SK-N-SH treated with all-trans-retinoic acid at 6 μM for 48 hours (cell line): ENCODE data around the gene RAET1E.
"Not testable (repeated sequence)": the region's sequence is repeated elsewhere in the genome, so short reads cannot be mapped to it uniquely, and the experiment has no call there.

Experiments
- ATAC-seq: fragments of 200-7000 bp; cut with Tn5 transposase; 3 replicates; pipeline ENCODE4 v1.9.1; 2020; ENCODE audit warnings: mild to moderate bottlenecking, moderate library complexity
- ARNTL ChIP-seq: fragments of 450-650 bp; formaldehyde crosslinking; IDR thresholded peaks from 2 replicates; pipeline ENCODE4 v1.5.0; 2020; ENCODE audit warnings: low read depth, mild to moderate bottlenecking, moderate library complexity, borderline replicate concordance
- BACH2 ChIP-seq: fragments of 250-450 bp; sonication (Bioruptor Pico); IDR thresholded peaks from 2 replicates; pipeline ENCODE4 v1.9.0; 2021; ENCODE audit warnings: mild to moderate bottlenecking, borderline replicate concordance
- CSDC2 ChIP-seq: fragments of 250-450 bp; sonication (Bioruptor Pico); IDR thresholded peaks from 2 replicates; pipeline ENCODE4 v1.5.0; 2020; ENCODE audit warnings: mild to moderate bottlenecking, moderate library complexity
- ESRRG ChIP-seq: fragments of 250-450 bp; sonication (Bioruptor Pico); IDR thresholded peaks from 2 replicates; pipeline ENCODE4 v1.6.1; 2021; ENCODE audit warnings: mild to moderate bottlenecking
- GLIS3 ChIP-seq: fragments of 250-450 bp; sonication (Bioruptor Pico); IDR thresholded peaks from 2 replicates; pipeline ENCODE4 v1.5.0; 2020; ENCODE audit warnings: mild to moderate bottlenecking, moderate library complexity
- ISL1 ChIP-seq: fragments of 250-450 bp; sonication (Bioruptor Pico); IDR thresholded peaks from 2 replicates; pipeline ENCODE4 v2.1.2; 2022; ENCODE audit warnings: mild to moderate bottlenecking, moderate library complexity
- OSR1 ChIP-seq: fragments of 250-450 bp; sonication (Bioruptor Pico); IDR thresholded peaks from 2 replicates; pipeline ENCODE4 v1.8.0; 2022; ENCODE audit warnings: moderate library complexity, mild to moderate bottlenecking, inconsistent platforms
- PPARA ChIP-seq: fragments of 250-450 bp; sonication (Bioruptor Pico); IDR thresholded peaks from 2 replicates; pipeline ENCODE4 v1.5.0; 2020; ENCODE audit warnings: mild to moderate bottlenecking, borderline replicate concordance
- RARB ChIP-seq: fragments of 250-450 bp; sonication (Bioruptor Pico); IDR thresholded peaks from 2 replicates; pipeline ENCODE4 v1.8.0; 2021; ENCODE audit warnings: mild to moderate bottlenecking, moderate library complexity
- SNAI2 ChIP-seq: fragments of 250-450 bp; sonication (Bioruptor Pico); IDR thresholded peaks from 2 replicates; pipeline ENCODE4 v1.5.0; 2020; ENCODE audit warnings: mild to moderate bottlenecking, moderate library complexity
- TCF4 ChIP-seq: fragments of 250-450 bp; sonication (Bioruptor Pico); IDR thresholded peaks from 2 replicates; pipeline ENCODE4 v1.8.0; 2021; ENCODE audit warnings: mild to moderate bottlenecking, moderate library complexity, borderline replicate concordance
- TOX ChIP-seq: fragments of 250-450 bp; sonication (Bioruptor Pico); IDR thresholded peaks from 2 replicates; pipeline ENCODE4 v1.8.0; 2021; ENCODE audit warnings: mild to moderate bottlenecking, moderate library complexity, borderline replicate concordance
- ZC3H10 ChIP-seq: fragments of 250-450 bp; sonication (Bioruptor Pico); IDR thresholded peaks from 2 replicates; pipeline ENCODE4 v1.5.1; 2021; ENCODE audit warnings: mild to moderate bottlenecking, moderate library complexity
- ZFP3 ChIP-seq: fragments of 250-450 bp; sonication (Bioruptor Pico); IDR thresholded peaks from 2 replicates; pipeline ENCODE4 v1.5.0; 2020; ENCODE audit warnings: mild to moderate bottlenecking, moderate library complexity
- ZFP30 ChIP-seq: fragments of 450-650 bp; formaldehyde crosslinking; IDR thresholded peaks from 2 replicates; pipeline ENCODE4 v1.5.0; 2022; ENCODE audit warnings: mild to moderate bottlenecking, moderate library complexity
- ZNF565 ChIP-seq: fragments of 450-650 bp; formaldehyde crosslinking; conservative IDR thresholded peaks from 2 replicates; pipeline ENCODE4 v1.5.0; 2020; ENCODE audit warnings: low read depth, mild to moderate bottlenecking, moderate library complexity
- ZNF70 ChIP-seq: fragments of 450-650 bp; formaldehyde crosslinking; IDR thresholded peaks from 2 replicates; pipeline ENCODE4 v1.5.0; 2020; ENCODE audit warnings: mild to moderate bottlenecking, moderate library complexity
- ZNF8 ChIP-seq: fragments of 450-650 bp; formaldehyde crosslinking; IDR thresholded peaks from 2 replicates; pipeline ENCODE4 v1.5.0; 2020; ENCODE audit warnings: mild to moderate bottlenecking, moderate library complexity
- TF ChIP-seq, protein P1 (sequence below): fragments of 250-450 bp; sonication (Bioruptor Pico); IDR thresholded peaks from 2 replicates; pipeline ENCODE4 v1.5.0; 2020; ENCODE audit warnings: mild to moderate bottlenecking, moderate library complexity
- TF ChIP-seq, protein P2 (sequence below): fragments of 250-450 bp; sonication (Bioruptor Pico); IDR thresholded peaks from 2 replicates; pipeline ENCODE4 v1.8.0; 2021; ENCODE audit warnings: low read depth, mild to moderate bottlenecking, moderate library complexity, borderline replicate concordance
- TF ChIP-seq, protein P3 (sequence below): fragments of 250-450 bp; sonication (Bioruptor Pico); IDR thresholded peaks from 2 replicates; pipeline ENCODE4 v1.5.1; 2021; ENCODE audit warnings: mild to moderate bottlenecking, moderate library complexity
- TF ChIP-seq, protein P4 (sequence below): fragments of 250-450 bp; sonication (Bioruptor Pico); IDR thresholded peaks from 2 replicates; pipeline ENCODE4 v1.8.0; 2020; ENCODE audit warnings: mild to moderate bottlenecking, moderate library complexity, borderline replicate concordance
- TF ChIP-seq, protein P5 (sequence below): fragments of 250-450 bp; sonication (Bioruptor Pico); IDR thresholded peaks from 2 replicates; pipeline ENCODE4 v1.5.1; 2020; ENCODE audit warnings: low read depth, mild to moderate bottlenecking, moderate library complexity

The RAET1E gene

DNA sequence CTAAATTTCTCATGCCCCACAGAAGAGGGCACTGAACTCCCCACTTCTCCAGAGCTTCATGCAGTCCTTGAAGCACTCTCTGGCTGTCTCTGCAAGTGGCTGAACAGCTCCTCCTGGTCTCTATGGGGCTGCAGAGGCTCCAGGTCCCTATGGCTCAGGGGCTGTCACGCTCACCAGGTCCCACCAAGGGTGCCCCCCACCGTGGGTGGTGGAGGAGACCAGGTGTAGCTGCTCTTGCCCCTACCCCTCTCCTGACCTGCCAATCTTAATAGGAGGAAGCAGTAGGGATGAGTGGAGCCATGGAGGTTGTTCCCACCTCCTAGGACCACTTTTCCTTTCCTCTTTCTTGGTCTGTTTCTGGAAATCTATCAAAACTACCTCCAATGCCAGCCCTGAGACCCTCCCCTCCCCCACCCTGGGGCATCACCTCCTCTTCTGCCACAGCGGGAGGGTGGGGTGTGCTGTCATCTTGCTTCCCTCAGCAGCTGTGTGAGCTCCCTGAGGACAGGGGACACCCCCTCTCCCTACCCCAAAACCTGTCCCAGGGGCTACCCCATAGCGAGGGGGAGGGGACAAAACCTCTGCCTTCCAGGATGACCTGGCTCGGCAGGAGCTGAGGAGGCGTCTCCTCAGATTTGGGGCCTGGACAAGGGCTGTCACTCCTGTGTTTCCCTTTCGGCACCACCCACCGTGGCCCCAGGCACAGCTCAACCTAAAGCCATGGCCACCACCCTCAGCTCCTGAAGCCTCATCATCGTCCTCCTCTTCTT is 12.0 kb upstream of the RAET1E start:
- TF ChIP-seq ISL1 (no peak), GLIS3 (CRISPR knock-in tag) (no peak), SNAI2 (CRISPR knock-in tag) (no peak), ESRRG (no peak), RARB (CRISPR knock-in tag) (no peak), ZNF8 (no peak), ZNF565 (CRISPR knock-in tag) (no peak), TOX (CRISPR knock-in tag) (no peak), BACH2 (CRISPR knock-in tag) (no peak), ZFP30 (CRISPR knock-in tag) (no peak), ZFP3 (CRISPR knock-in tag) (no peak), ARNTL (CRISPR knock-in tag) (no peak), ZC3H10 (CRISPR knock-in tag) (no peak), TCF4 (CRISPR knock-in tag) (no peak)
- TF ChIP-seq, protein P1, sequence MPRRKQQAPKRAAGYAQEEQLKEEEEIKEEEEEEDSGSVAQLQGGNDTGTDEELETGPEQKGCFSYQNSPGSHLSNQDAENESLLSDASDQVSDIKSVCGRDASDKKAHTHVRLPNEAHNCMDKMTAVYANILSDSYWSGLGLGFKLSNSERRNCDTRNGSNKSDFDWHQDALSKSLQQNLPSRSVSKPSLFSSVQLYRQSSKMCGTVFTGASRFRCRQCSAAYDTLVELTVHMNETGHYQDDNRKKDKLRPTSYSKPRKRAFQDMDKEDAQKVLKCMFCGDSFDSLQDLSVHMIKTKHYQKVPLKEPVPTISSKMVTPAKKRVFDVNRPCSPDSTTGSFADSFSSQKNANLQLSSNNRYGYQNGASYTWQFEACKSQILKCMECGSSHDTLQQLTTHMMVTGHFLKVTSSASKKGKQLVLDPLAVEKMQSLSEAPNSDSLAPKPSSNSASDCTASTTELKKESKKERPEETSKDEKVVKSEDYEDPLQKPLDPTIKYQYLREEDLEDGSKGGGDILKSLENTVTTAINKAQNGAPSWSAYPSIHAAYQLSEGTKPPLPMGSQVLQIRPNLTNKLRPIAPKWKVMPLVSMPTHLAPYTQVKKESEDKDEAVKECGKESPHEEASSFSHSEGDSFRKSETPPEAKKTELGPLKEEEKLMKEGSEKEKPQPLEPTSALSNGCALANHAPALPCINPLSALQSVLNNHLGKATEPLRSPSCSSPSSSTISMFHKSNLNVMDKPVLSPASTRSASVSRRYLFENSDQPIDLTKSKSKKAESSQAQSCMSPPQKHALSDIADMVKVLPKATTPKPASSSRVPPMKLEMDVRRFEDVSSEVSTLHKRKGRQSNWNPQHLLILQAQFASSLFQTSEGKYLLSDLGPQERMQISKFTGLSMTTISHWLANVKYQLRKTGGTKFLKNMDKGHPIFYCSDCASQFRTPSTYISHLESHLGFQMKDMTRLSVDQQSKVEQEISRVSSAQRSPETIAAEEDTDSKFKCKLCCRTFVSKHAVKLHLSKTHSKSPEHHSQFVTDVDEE (CRISPR knock-in tag), result no peak
- TF ChIP-seq, protein P2, sequence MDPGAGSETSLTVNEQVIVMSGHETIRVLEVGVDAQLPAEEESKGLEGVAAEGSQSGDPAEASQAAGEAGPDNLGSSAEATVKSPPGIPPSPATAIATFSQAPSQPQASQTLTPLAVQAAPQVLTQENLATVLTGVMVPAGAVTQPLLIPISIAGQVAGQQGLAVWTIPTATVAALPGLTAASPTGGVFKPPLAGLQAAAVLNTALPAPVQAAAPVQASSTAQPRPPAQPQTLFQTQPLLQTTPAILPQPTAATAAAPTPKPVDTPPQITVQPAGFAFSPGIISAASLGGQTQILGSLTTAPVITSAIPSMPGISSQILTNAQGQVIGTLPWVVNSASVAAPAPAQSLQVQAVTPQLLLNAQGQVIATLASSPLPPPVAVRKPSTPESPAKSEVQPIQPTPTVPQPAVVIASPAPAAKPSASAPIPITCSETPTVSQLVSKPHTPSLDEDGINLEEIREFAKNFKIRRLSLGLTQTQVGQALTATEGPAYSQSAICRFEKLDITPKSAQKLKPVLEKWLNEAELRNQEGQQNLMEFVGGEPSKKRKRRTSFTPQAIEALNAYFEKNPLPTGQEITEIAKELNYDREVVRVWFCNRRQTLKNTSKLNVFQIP (CRISPR knock-in tag), result no peak
- TF ChIP-seq, protein P3, sequence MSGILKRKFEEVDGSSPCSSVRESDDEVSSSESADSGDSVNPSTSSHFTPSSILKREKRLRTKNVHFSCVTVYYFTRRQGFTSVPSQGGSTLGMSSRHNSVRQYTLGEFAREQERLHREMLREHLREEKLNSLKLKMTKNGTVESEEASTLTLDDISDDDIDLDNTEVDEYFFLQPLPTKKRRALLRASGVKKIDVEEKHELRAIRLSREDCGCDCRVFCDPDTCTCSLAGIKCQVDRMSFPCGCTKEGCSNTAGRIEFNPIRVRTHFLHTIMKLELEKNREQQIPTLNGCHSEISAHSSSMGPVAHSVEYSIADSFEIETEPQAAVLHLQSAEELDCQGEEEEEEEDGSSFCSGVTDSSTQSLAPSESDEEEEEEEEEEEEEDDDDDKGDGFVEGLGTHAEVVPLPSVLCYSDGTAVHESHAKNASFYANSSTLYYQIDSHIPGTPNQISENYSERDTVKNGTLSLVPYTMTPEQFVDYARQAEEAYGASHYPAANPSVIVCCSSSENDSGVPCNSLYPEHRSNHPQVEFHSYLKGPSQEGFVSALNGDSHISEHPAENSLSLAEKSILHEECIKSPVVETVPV (CRISPR knock-in tag), result no peak
- TF ChIP-seq, protein P4, sequence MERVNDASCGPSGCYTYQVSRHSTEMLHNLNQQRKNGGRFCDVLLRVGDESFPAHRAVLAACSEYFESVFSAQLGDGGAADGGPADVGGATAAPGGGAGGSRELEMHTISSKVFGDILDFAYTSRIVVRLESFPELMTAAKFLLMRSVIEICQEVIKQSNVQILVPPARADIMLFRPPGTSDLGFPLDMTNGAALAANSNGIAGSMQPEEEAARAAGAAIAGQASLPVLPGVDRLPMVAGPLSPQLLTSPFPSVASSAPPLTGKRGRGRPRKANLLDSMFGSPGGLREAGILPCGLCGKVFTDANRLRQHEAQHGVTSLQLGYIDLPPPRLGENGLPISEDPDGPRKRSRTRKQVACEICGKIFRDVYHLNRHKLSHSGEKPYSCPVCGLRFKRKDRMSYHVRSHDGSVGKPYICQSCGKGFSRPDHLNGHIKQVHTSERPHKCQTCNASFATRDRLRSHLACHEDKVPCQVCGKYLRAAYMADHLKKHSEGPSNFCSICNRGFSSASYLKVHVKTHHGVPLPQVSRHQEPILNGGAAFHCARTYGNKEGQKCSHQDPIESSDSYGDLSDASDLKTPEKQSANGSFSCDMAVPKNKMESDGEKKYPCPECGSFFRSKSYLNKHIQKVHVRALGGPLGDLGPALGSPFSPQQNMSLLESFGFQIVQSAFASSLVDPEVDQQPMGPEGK (CRISPR knock-in tag), result no peak
- TF ChIP-seq, protein P5, sequence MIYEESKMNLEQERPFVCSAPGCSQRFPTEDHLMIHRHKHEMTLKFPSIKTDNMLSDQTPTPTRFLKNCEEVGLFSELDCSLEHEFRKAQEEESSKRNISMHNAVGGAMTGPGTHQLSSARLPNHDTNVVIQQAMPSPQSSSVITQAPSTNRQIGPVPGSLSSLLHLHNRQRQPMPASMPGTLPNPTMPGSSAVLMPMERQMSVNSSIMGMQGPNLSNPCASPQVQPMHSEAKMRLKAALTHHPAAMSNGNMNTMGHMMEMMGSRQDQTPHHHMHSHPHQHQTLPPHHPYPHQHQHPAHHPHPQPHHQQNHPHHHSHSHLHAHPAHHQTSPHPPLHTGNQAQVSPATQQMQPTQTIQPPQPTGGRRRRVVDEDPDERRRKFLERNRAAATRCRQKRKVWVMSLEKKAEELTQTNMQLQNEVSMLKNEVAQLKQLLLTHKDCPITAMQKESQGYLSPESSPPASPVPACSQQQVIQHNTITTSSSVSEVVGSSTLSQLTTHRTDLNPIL, result no peak

DNA sequence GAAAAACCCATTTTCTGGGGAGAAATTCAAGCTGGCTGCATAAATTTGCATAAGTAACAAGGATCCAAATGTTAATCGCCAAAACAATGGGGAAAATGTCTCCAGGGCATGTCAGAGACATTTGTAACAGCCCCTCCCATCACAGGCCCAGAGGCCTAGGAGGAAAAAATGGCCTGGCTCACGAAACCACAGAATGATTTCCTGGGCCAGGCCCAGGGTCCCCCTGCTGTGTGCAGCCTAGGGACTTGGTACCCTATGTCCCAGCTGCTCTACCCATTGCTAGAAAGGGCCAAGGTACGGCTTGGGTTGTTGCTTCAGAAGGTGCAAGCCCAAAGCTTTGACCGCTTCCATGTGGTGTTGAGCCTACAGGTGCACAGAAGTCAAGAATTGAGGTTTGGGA is 10.6 kb upstream of the RAET1E start:
- not testable (repeated sequence) for ATAC-seq

More for the DNA sequence above, 12.0 kb upstream of the RAET1E start:
- no peak for ATAC-seq

DNA sequence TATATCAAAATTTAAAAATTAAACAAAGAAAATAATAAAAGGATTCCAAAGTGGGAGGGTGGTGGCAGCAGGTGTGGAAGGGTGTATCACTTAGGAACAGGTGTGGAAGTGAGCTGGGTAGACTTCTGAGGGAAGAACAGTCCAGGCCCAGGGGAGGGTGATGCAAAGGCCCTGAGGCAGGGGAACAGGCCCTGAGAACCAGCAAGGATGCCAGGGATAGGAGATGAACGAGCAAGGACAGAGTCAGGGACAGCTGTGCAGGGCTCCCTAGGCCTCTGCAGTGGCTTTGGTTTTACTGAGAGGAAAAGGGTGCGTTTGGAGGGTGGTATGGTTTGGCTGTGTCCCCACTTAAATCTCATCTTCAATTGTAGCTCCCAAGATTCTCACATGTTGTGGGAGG is 9.4 kb upstream of the RAET1E start:
- TF ChIP-seq RARB (CRISPR knock-in tag) (no peak), ZNF8 (no peak), ZFP30 (CRISPR knock-in tag) (no peak), OSR1 (no peak), ZNF70 (CRISPR knock-in tag) (no peak), PPARA (CRISPR knock-in tag) (no peak), CSDC2 (no peak), BACH2 (CRISPR knock-in tag) (no peak), SNAI2 (CRISPR knock-in tag) (no peak)
- TF ChIP-seq, protein P3 (CRISPR knock-in tag), result no peak
- TF ChIP-seq, protein P5, result no peak
- no peak for ATAC-seq
